Neural cell (in vitro differentiated cells): ENCODE measurements around the gene ADAMTS15. TPM values are rescaled to one million over a fixed set of nuclear protein-coding genes. Genes with fewer than 3 reads are reported as not detected.

ENCODE experiments used
- H2AFZ ChIP-seq: fragments of 200-600, 300-800 bp; sonication (generic), shearing (Covaris generic); 2 replicates; pipeline ENCODE4 v1.6.0; 2014; ENCODE audit warnings: low read depth, mild to moderate bottlenecking, antibody characterized with exemption, low read length, moderate library complexity
- H3F3A ChIP-seq: fragments of 200-600 bp; shearing (Covaris generic); 2 replicates; pipeline ENCODE4 v1.6.1; 2016; ENCODE audit warnings: mild to moderate bottlenecking, moderate library complexity, mixed read lengths, antibody characterized with exemption, low read length; ENCODE audit not compliant: insufficient read depth, poor library complexity, severe bottlenecking
- H3K27ac ChIP-seq: fragments of 200-600, 300-800 bp; sonication (generic), shearing (Covaris generic); 2 replicates; pipeline ENCODE4 v1.5.1; 2014; ENCODE audit warnings: mild to moderate bottlenecking, low read length, moderate library complexity
- H3K27me3 ChIP-seq: fragments of 300-800, 200-600 bp; sonication (generic), shearing (Covaris generic); 2 replicates; pipeline ENCODE4 v1.6.0; 2014; ENCODE audit warnings: mild to moderate bottlenecking, low read depth, low read length, moderate library complexity; ENCODE audit not compliant: insufficient read depth
- H3K36me3 ChIP-seq: fragments of 300-800, 200-600 bp; sonication (generic), shearing (Covaris generic); 2 replicates; pipeline ENCODE4 v1.5.1; 2014; ENCODE audit warnings: mild to moderate bottlenecking, antibody characterized with exemption, low read length, moderate library complexity; ENCODE audit not compliant: insufficient read depth
- H3K4me2 ChIP-seq: fragments of 300-800, 200-600 bp; sonication (generic), shearing (Covaris generic); 2 replicates; pipeline ENCODE4 v1.6.0; 2014; ENCODE audit warnings: mild to moderate bottlenecking, low read length
- H3K4me3 ChIP-seq: fragments of 300-800, 200-600 bp; sonication (generic), shearing (Covaris generic); 2 replicates; pipeline ENCODE4 v1.5.1; 2014; ENCODE audit warnings: mild to moderate bottlenecking, low read length, moderate library complexity
- H3K79me2 ChIP-seq: fragments of 200-600 bp; shearing (Covaris generic); replicated peaks from 2 replicates; pipeline ENCODE4 v1.6.0; 2014; ENCODE audit warnings: mild to moderate bottlenecking, low read length, moderate library complexity; ENCODE audit not compliant: insufficient read depth
- H3K9ac ChIP-seq: fragments of 300-800, 200-600 bp; sonication (generic), shearing (Covaris generic); 2 replicates; pipeline ENCODE4 v1.6.1; 2016; ENCODE audit warnings: mild to moderate bottlenecking, low read length, mixed read lengths
- H3K9me2 ChIP-seq: fragments of 200-600 bp; shearing (Covaris generic); 2 replicates; pipeline ENCODE4 v1.6.1; 2016; ENCODE audit warnings: mild to moderate bottlenecking, low read length, mixed read lengths; ENCODE audit not compliant: insufficient read depth
- H3K9me3 ChIP-seq: fragments of 200-600, 300-800 bp; sonication (generic), shearing (Covaris generic); 2 replicates; pipeline ENCODE4 v1.6.1; 2016; ENCODE audit warnings: mild to moderate bottlenecking, mixed run types, low read length, moderate library complexity, mixed read lengths
- H4K20me1 ChIP-seq: fragments of 200-600 bp; shearing (Covaris generic); 2 replicates; pipeline ENCODE4 v1.6.1; 2016; ENCODE audit warnings: mild to moderate bottlenecking, mixed run types; ENCODE audit not compliant: insufficient read depth
- CTCF ChIP-seq: fragments of 450-650 bp; IDR thresholded peaks from 2 replicates; pipeline ENCODE4 v1.5.1; 2014; ENCODE audit warnings: antibody characterized with exemption, mild to moderate bottlenecking, moderate library complexity; ENCODE audit not compliant: poor library complexity, severe bottlenecking
- EP300 ChIP-seq: fragments of 450-650 bp; conservative IDR thresholded peaks from 2 replicates; pipeline ENCODE4 v1.6.1; 2014; ENCODE audit warnings: antibody characterized with exemption, mild to moderate bottlenecking, moderate library complexity; ENCODE audit not compliant: poor library complexity, severe bottlenecking
- EZH2 ChIP-seq: fragments of 200-600, 300-800 bp; shearing (Covaris generic), sonication (generic); IDR thresholded peaks from 2 replicates; pipeline ENCODE4 v1.6.1; 2014; ENCODE audit warnings: antibody characterized with exemption, low read length, borderline replicate concordance, mild to moderate bottlenecking; ENCODE audit not compliant: insufficient read depth, poor library complexity, severe bottlenecking
- MXI1 ChIP-seq: fragments of 450-650 bp; conservative IDR thresholded peaks from 2 replicates; pipeline ENCODE4 v1.6.1; 2014; ENCODE audit warnings: antibody characterized with exemption, mild to moderate bottlenecking; ENCODE audit not compliant: poor library complexity, severe bottlenecking
- POLR2AphosphoS5 ChIP-seq: IDR thresholded peaks from 2 replicates; pipeline ENCODE4 v1.6.1; 2012
- RAD21 ChIP-seq: fragments of 450-650 bp; conservative IDR thresholded peaks from 2 replicates; pipeline ENCODE4 v1.6.1; 2014; ENCODE audit warnings: antibody characterized with exemption, mild to moderate bottlenecking, moderate library complexity
- REST ChIP-seq: IDR thresholded peaks from 2 replicates; pipeline ENCODE4 v1.6.1; 2012; ENCODE audit warnings: borderline replicate concordance
- SMC3 ChIP-seq: fragments of 450-650 bp; conservative IDR thresholded peaks from 2 replicates; pipeline ENCODE4 v1.6.1; 2014; ENCODE audit warnings: antibody characterized with exemption, mild to moderate bottlenecking, moderate library complexity; ENCODE audit not compliant: poor library complexity
- TAF1 ChIP-seq: IDR thresholded peaks from 2 replicates; pipeline ENCODE4 v1.6.1; 2012; ENCODE audit warnings: low read depth
- polyA plus RNA-seq: library from polyadenylated mRNA; depleted of rRNA; stranded (reverse); fragments of >200 nt; gene quantifications from 2 replicates; pipeline ENCODE4 v1.2.3, GENCODE V29; 2014

Gene ADAMTS15
- polyA plus RNA-seq, 1 donor from 2014 or later, result 1.1 TPM

- H3K27me3 ChIP-seq, result no peaks in the 10 kb centered on the region
- H3K9ac ChIP-seq, result no peak overlapping the region
- no peak overlapping the region for H2AFZ ChIP-seq
- H3K27ac ChIP-seq, result no peak overlapping the region
- H4K20me1 ChIP-seq, result no peaks in the 10 kb centered on the region
- H3K4me2 ChIP-seq, result no peak overlapping the region
- no peaks in the 10 kb centered on the region for H3K36me3 ChIP-seq
- no peaks in the 10 kb centered on the region for H3F3A ChIP-seq
- H3K79me2 ChIP-seq, result no peaks in the 10 kb centered on the region
- no peak overlapping the region for H3K4me3 ChIP-seq
- H3K9me3 ChIP-seq, result no peaks in the 10 kb centered on the region
- no peaks in the 10 kb centered on the region for H3K9me2 ChIP-seq
- no peak for TF ChIP-seq POLR2AphosphoS5
- TF ChIP-seq TAF1, result no peak
- no peak for TF ChIP-seq SMC3
- no peak for TF ChIP-seq REST
- TF ChIP-seq MXI1, result no peak
- TF ChIP-seq EP300, result no peak
- TF ChIP-seq EZH2, result no peak
- TF ChIP-seq CTCF, result no peak
- no peak for TF ChIP-seq RAD21
These were observed 27.9 kb downstream of the ADAMTS15 start for GRCh38 chr11:130476200-130476921.

GRCh38 chr11:130476922-130477491 is 28.6 kb downstream of the ADAMTS15 start:
- no peak for TF ChIP-seq EP300
- TF ChIP-seq CTCF, result no peak
- no peak for TF ChIP-seq POLR2AphosphoS5
- TF ChIP-seq TAF1, result no peak
- no peak for TF ChIP-seq EZH2
- no peak for TF ChIP-seq RAD21
- no peak for TF ChIP-seq MXI1
- no peak for TF ChIP-seq REST
- Histone ChIP-seq H3K9ac (no peak overlapping the region), H3K9me2 (no peaks in the 10 kb centered on the region), H3K27me3 (no peaks in the 10 kb centered on the region), H3K79me2 (no peaks in the 10 kb centered on the region), H3F3A (no peaks in the 10 kb centered on the region), H3K4me3 (no peak overlapping the region), H2AFZ (no peak overlapping the region), H4K20me1 (no peaks in the 10 kb centered on the region), H3K4me2 (no peak overlapping the region), H3K36me3 (no peaks in the 10 kb centered on the region), H3K27ac (no peak overlapping the region), H3K9me3 (no peaks in the 10 kb centered on the region)
